Hematopoietic multipotent progenitor cell treated with erythropoietin and hydrocortisone succinate and interleukin-3 and kit ligand, for 6 days (in vitro differentiated cells): Measurements from ENCODE around the gene CTDSP2.
A peak's percentile ranks its signal among the peaks of the same experiment; 100 is the strongest.
"Not testable (repeated sequence)": the region's sequence is repeated elsewhere in the genome, so short reads cannot be mapped to it uniquely, and the experiment has no call there.

ENCODE experiments used
- DNase-seq: peaks from one replicate; pipeline ENCODE4 v3.0.0-alpha.2; 2015

CTDSP2 gene

DNA sequence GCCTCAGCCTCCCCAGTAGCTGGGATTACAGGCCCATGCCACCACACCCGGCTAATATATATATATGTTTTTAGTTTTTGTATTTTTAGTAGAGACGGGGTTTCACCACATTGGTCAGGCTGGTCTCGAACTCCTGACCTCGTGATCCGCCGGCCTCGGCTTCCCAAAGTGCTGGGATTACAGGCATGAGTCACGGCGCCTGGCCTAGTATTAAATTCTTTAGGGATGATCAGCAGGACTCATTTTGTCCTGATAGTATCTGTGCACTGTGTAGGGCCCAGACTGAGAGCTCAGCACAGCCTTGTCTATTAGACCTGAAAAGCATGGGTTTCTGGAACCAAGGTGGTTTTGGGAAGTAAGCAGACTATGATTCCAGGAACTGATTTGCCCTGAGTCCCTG lies 34.5 kb upstream of the CTDSP2 start:
- DNase-seq, result not testable (repeated sequence)

DNA sequence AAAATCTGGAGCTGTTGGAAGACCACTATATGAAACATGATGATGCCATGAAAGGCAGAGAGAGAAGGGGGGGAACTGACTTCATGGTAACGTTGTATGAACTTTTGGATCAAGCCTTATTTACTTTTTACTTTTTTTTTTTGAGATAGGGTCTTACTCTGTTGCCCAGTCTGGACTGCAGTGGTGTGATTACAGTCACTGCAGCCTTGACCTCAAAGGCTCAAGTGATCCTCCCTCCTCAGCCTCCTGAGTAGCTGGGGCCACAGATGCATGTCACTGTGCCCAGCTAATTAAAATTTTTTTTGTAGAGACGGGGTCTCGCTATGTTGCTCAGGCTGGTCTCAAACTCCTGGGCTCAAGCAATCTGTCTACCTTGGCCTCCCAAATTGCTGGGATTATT lies 31.3 kb upstream of the CTDSP2 start:
- DNase-seq, result no peak

DNA sequence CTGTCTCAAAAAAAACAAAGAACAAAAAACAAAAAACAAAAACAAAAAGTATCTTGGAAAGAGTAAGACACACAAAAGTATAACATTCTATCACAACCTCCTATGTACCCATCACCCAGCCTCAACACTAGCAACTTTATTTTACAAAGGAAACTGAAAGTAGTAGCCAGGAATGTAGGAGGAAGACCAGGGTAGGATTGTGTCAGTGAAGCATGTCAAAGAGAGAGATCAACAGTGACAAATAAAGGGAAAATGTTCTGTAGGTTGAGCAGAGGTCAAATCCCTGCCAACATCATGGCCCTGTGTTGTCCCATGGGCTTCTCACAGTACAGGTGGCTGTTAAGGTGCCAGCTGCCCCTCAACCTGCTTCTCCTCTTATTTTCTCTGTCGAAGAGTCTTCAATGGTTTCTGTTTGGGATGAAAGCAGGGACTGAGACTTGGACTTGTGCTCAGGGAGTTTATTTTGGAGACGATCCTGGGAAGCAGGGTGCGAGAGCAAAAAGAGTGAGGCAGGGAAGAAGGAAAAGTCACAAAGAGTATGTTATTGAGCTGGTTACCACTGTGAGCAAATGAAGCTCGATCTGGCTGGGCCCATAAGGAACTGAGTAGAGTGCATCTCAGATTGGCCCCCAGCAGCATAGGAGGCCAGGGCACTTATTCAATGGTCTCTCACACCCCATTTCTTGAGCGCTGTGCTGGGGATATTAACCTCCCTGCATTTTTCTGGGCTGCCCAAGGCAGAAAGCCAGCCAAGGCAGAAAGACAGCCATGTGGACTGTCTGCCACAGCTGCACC lies 29.4 kb upstream of the CTDSP2 start:
- DNase-seq, result no peak

- DNase-seq, result peak; percentile 35
Measured at GRCh38 chr12:57874166-57875108, 27.9 kb upstream of the CTDSP2 start.

DNA sequence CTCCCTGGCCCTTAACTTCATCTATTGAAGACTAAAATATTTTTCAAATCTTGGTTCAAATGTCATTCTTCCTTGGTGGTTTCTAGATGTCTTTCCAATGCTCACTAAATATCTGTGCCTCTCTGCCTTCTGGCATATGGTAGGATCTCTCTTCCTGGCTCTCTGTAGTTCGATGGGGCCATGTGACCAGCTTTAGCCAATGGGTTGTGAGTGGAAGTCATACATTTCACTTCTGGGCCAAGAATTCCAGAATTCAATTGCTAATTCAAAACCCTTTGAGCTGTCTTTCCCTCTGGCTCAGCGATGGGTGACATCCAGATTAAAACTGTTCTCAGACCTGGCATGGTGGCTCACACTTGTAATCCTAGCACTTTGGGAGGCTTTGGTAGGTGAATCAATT lies 25.8 kb upstream of the CTDSP2 start:
- no peak for DNase-seq

- DNase-seq, result no peak
Measured at GRCh38 chr12:57869927-57870318, 23.4 kb upstream of the CTDSP2 start.

DNA sequence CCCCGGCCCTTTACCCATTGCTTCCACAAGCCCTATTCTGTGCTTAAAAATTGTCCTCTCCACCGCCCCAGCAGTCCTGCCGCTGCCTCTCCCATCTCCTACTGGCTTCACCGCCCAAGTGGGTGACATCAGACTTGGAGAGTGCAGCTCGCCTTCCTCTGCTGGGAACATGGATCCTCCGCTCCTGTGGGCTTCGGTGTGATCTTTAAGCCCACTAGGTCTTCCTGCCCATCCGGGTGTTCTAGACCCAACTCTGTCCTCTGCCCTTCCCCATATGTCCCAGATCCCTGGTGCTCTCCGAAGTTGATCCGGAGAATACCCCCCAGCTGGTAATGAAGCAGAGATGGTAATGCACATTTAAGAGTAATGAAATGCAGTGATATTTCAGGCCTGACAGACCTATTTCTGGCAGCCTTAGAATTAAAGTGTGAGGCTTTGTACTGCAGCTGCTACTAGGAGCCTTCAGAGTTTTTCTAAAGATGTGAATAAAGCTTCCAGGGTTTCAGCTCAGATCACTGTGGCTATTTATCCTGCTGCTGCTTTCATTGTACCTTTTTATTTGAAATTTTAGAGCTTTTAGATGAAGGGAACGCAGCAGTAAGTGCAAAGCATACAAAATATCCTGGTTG lies 22.9 kb upstream of the CTDSP2 start:
- DNase-seq, result no peak

DNA sequence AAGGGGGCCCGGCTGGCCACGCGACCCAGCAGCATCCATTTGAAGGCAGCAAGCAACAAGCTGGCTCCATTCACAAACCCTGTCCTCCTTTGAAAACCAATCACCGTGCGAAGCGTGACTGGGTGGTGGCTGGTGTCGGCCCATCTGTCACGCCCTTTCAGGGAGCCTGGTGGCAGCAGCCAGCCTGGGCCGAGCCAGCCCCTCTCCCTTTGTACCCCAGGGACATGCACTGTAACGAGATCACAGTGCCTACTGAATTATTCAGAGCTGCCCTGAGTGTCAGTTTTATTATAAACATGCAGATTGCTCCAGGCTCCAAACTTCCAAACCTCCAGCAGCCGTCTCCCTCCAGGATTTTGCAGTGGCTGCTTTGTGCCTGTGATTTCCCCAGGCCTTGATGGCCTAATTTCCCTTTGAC lies 22.3 kb upstream of the CTDSP2 start:
- no peak for DNase-seq

GRCh38 chr12:57868221-57868620 lies 21.7 kb upstream of the CTDSP2 start:
- no peak for DNase-seq

GRCh38 chr12:57866308-57867019 lies 19.9 kb upstream of the CTDSP2 start:
- DNase-seq, result no peak

GRCh38 chr12:57865084-57865751 lies 18.7 kb upstream of the CTDSP2 start:
- peak; percentile 57 for DNase-seq

DNA sequence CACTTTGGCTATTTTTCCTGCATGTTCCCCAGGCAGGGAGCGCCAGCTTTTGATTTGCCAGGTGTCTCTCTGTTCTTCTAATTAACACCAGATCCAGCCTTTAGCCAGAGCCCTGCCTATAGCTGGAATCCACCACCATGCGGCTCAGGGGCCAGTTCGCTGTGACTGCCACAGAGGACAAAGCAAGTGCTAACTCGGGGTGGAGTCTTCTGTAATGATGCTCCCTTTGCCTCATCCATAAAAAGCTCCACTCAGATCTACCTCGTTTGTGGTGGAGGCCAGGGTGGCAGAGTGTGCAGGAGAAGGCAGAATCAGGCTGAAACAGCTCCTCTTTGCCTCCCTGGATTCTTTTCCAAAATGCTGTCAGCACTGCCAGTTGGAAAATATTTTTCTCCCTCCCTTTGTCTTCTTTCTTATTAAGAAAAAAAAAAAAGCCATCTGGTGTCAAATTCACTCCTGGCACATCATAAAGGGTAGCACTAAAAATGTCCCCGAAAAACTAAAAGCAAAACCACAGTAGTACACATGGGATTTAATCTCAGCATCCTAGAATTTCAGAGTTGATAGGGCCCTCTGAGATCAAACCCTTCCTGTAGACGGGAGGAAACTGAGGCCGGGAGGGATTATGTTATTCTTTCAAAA lies 18.0 kb upstream of the CTDSP2 start:
- no peak for DNase-seq

DNA sequence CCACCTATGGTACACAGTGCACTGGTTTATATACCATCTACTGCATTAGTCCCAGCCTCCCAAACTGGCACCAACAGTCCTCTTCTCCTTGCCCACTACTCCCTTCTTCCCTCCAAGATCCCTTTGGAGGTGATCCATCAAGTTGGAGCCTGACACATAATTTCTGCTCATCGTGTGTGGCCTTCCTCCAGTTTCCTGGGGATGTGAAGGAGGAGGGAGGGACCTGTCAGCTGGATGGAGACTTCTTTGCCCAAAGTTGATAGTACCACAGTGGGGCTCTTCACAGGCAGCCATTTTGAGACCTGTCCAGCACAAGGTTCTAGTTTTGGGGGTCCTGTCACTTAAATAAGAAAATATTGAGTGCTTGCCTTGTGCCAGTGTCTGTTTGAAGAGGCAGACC lies 17.1 kb upstream of the CTDSP2 start:
- DNase-seq, result no peak

DNA sequence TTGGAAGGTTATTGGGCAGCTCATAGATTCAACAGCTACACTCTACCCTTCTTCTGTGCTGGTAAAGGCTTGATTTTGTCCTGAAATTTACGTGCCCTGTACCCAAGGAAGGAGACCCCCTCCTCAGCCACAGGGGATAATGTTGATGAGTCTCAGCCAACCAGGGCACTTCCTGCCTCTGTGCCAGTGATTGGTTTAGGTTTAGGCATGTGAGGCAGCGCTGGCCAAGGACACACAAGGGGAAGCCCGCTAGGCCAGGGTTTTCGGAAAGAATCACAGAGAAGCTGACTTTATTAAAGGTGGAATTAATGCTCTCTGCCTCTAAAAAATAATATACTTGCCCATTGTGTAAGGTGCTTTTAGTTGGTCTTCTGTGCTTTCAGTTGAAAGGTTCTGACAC lies 15.4 kb upstream of the CTDSP2 start:
- no peak for DNase-seq

DNA sequence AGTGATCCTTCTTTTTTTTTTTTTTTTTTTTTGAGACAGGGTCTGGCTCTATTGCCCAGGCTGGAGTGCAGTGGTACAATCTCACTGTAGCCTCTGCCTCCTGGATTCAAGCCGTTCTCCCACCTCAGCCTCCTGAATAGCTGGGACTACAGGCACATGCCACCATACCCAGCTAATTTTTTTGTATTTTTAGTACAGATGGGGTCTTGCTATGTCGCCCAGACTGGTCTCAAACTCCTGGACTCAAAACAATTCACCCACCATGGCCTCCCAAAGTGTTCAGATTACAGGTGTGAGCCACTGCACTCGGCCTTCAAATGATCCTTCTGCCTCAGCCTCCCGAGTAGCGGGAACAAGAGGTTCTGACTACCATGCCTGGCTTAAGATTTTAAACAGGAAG lies 14.4 kb upstream of the CTDSP2 start:
- not testable (repeated sequence) for DNase-seq

- no peak for DNase-seq
Measured at GRCh38 chr12:57859121-57859520, 12.6 kb upstream of the CTDSP2 start.

DNA sequence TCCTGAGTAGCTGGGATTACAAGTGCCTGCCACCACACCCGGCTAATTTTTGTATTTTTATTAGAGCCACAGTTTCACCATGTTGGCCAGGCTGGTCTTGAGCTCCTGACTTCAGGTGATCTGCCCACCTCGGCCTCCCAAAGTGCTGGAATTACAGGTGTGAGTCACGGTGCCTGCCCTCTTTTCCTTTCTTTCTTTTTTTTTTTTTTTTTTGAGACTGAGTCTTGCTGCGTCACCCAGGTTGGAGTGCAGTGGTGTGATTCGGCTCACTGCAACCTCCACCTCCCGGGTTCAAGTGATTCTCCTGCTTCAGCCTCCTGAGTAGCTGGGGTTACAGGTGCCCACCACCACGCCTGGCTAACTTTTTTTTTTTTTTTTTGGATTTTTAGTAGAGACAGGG lies 11.6 kb upstream of the CTDSP2 start:
- DNase-seq, result not testable (repeated sequence)

DNA sequence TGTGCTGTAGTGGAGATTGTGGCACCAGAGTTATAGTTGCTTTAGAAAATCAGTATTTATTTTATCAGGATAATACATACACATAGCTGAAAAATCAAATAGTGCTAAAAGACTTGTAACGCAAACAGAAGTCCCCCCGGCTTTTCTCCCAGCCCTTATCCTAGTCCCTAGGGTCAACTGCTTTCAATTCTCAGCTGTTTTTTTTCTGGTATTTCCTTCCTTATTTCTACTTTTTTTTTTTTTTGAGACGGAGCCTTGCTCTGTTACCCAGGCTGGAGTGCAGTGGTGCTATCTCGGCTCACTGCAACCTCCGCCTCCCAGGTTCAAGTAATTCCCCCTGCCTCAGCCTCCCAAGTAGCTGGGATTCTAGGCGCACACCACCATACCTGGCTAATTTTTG lies 8.4 kb upstream of the CTDSP2 start:
- DNase-seq, result no peak

GRCh38 chr12:57853864-57854556 lies 7.5 kb upstream of the CTDSP2 start:
- DNase-seq, result no peak

DNA sequence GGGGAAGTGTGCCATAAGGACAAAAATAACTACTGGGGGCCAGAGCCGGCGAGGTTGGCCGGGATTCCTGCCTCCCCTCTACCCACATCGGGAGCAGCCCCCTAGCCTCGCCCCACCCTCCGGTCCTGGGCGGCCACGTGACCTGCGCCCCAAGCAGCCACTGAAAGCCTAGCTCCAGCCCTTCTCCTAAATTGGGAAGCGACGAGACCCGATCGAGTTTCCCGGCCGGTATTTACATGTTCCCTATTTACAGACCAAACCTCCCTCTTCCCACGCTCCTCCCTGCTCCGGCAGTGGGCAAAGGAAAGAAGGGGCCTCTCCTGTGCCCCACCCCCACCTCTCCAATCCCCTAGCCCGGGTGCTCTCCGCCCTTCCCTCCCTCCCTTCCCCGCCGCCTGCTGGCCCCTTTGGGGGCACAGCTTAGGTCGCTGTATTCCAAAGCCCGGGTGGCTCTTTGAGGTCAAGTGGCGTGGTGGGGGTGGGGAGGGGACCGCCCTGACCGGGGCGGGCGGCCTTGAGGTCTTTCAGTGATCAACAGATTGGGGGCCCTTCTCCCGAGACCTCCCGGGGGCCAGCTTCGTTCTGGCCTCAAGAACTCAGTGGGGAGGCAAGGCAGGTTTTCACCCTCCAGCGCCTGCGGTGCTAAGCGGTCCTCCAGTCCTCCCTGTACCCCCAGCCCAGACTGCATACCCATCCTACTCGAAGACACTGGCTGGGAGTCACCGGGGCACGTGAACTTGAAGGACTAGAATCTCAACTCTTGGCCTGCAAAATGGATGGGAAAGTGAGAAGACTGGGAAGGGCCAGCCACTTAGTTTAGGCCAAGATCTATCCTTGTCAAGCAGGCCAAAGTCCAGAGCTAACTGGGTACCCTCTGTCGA lies 6.3 kb upstream of the CTDSP2 start:
- DNase-seq, result peak; percentile 25
